Measurements from ENCODE around the gene KRT2.

Gene KRT2

GRCh38 chr12:52698651-52699340 lies 46.8 kb upstream of the KRT2 start:
- no peaks in the 10 kb centered on the region for H3K79me1 ChIP-seq (replicated peaks; ENCODE audit: low read length, poor library complexity, severe bottlenecking)
- no peaks in the 10 kb centered on the region for H3K9me3 ChIP-seq (ENCODE audit: control insufficient read depth, low read length)
- no peak overlapping the region for H2BK15ac ChIP-seq (ENCODE audit: low read depth, poor library complexity, severe bottlenecking)
- no peak overlapping the region for H3K27ac ChIP-seq (ENCODE audit: low read length, poor library complexity, severe bottlenecking)
- H4K91ac ChIP-seq (ENCODE audit: low read length): no peak overlapping the region
- no peak overlapping the region for H2BK5ac ChIP-seq (ENCODE audit: low read depth, low read length, poor library complexity, severe bottlenecking)
- H2BK120ac ChIP-seq (ENCODE audit: low read depth, low read length): no peak overlapping the region
- no peak overlapping the region for H4K8ac ChIP-seq (ENCODE audit: low read length)
- no peak overlapping the region for H2AK5ac ChIP-seq (ENCODE audit: low read length, severe bottlenecking)
- H3K4me1 ChIP-seq (ENCODE audit: control insufficient read depth, insufficient read depth, low read depth, low read length): no peaks in the 10 kb centered on the region
- H2BK12ac ChIP-seq (ENCODE audit: low read length in 2 of 2): no peak overlapping the region
- no peaks in the 10 kb centered on the region for H3K36me3 ChIP-seq (ENCODE audit: control insufficient read depth in 1 of 2, insufficient read depth in 2 of 2, low read depth in 1 of 2, low read length in 2 of 2)
- H3K4me3 ChIP-seq (ENCODE audit: insufficient read depth in 1 of 2, low read depth in 1 of 2, low read length in 2 of 2): no peak overlapping the region
- WGBS: 66% methylated on average over 11 of the region's 11 CpGs
- no peak overlapping the region for H3K23ac ChIP-seq (ENCODE audit: low read length in 2 of 2)
- H2AFZ ChIP-seq (ENCODE audit: low read depth, low read length): no peak overlapping the region
- H3K14ac ChIP-seq (ENCODE audit: low read length in 2 of 2): no peak overlapping the region
- H3K9ac ChIP-seq (ENCODE audit: low read length): no peak overlapping the region
- no peak overlapping the region for H3K4ac ChIP-seq (ENCODE audit: low read depth in 1 of 2, low read length in 2 of 2)
- H3K27me3 ChIP-seq (ENCODE audit: control insufficient read depth in 1 of 2, insufficient read depth in 1 of 2, low read length in 2 of 2): peaks cover 39 to 95% of the 10 kb centered on the region in 2 experiments
- DNase-seq: no peak
- no peak overlapping the region for H3K4me2 ChIP-seq (ENCODE audit: low read length, poor library complexity, severe bottlenecking)
- H3K18ac ChIP-seq (ENCODE audit: low read depth in 1 of 2, low read length in 2 of 2): no peak overlapping the region

- Histone ChIP-seq H2BK5ac (ENCODE audit: low read depth, low read length, poor library complexity, severe bottlenecking) (no peak overlapping the region), H3K4me1 (ENCODE audit: control insufficient read depth, insufficient read depth, low read depth, low read length) (no peaks in the 10 kb centered on the region), H2AFZ (ENCODE audit: low read depth, low read length) (no peak overlapping the region), H3K27ac (ENCODE audit: low read length, poor library complexity, severe bottlenecking) (no peak overlapping the region), H2BK12ac (ENCODE audit: low read length in 2 of 2) (no peak overlapping the region), H2AK5ac (ENCODE audit: low read length, severe bottlenecking) (no peak overlapping the region), H3K27me3 (ENCODE audit: control insufficient read depth in 1 of 2, insufficient read depth in 1 of 2, low read length in 2 of 2) (peaks cover 47 to 92% of the 10 kb centered on the region in 2 experiments), H3K36me3 (ENCODE audit: control insufficient read depth in 1 of 2, insufficient read depth in 2 of 2, low read depth in 1 of 2, low read length in 2 of 2) (no peaks in the 10 kb centered on the region), H3K18ac (ENCODE audit: low read depth in 1 of 2, low read length in 2 of 2) (no peak overlapping the region), H2BK15ac (ENCODE audit: low read depth, poor library complexity, severe bottlenecking) (no peak overlapping the region), H3K4me3 (ENCODE audit: insufficient read depth in 1 of 2, low read depth in 1 of 2, low read length in 2 of 2) (no peak overlapping the region), H3K9me3 (ENCODE audit: control insufficient read depth, low read length) (no peaks in the 10 kb centered on the region), H4K91ac (ENCODE audit: low read length) (no peak overlapping the region), H3K14ac (ENCODE audit: low read length in 2 of 2) (no peak overlapping the region), H3K79me1 (replicated peaks; ENCODE audit: low read length, poor library complexity, severe bottlenecking) (no peaks in the 10 kb centered on the region), H4K8ac (ENCODE audit: low read length) (no peak overlapping the region), H3K9ac (ENCODE audit: low read length) (no peak overlapping the region), H3K23ac (ENCODE audit: low read length in 2 of 2) (no peak overlapping the region), H3K4ac (ENCODE audit: low read depth in 1 of 2, low read length in 2 of 2) (no peak overlapping the region), H3K4me2 (ENCODE audit: low read length, poor library complexity, severe bottlenecking) (no peak overlapping the region), H2BK120ac (ENCODE audit: low read depth, low read length) (no peak overlapping the region)
- DNase-seq: no peak
- 65% methylated on average over 2 of the region's 2 CpGs for WGBS
These were observed 45.1 kb upstream of the KRT2 start for GRCh38 chr12:52697058-52697582.

GRCh38 chr12:52696588-52696987 lies 44.6 kb upstream of the KRT2 start:
- Histone ChIP-seq H3K9ac (ENCODE audit: low read length) (no peak overlapping the region), H3K27me3 (ENCODE audit: control insufficient read depth in 1 of 2, insufficient read depth in 1 of 2, low read length in 2 of 2) (peaks cover 50 to 92% of the 10 kb centered on the region in 2 experiments), H3K14ac (ENCODE audit: low read length in 2 of 2) (no peak overlapping the region), H3K4me3 (ENCODE audit: insufficient read depth in 1 of 2, low read depth in 1 of 2, low read length in 2 of 2) (no peak overlapping the region), H3K4me2 (ENCODE audit: low read length, poor library complexity, severe bottlenecking) (no peak overlapping the region), H3K79me1 (replicated peaks; ENCODE audit: low read length, poor library complexity, severe bottlenecking) (no peaks in the 10 kb centered on the region), H3K23ac (ENCODE audit: low read length in 2 of 2) (no peak overlapping the region), H3K36me3 (ENCODE audit: control insufficient read depth in 1 of 2, insufficient read depth in 2 of 2, low read depth in 1 of 2, low read length in 2 of 2) (no peaks in the 10 kb centered on the region), H2BK120ac (ENCODE audit: low read depth, low read length) (no peak overlapping the region), H4K91ac (ENCODE audit: low read length) (no peak overlapping the region), H4K8ac (ENCODE audit: low read length) (no peak overlapping the region), H3K9me3 (ENCODE audit: control insufficient read depth, low read length) (no peaks in the 10 kb centered on the region), H3K4ac (ENCODE audit: low read depth in 1 of 2, low read length in 2 of 2) (no peak overlapping the region), H2AFZ (ENCODE audit: low read depth, low read length) (no peak overlapping the region), H2BK12ac (ENCODE audit: low read length in 2 of 2) (no peak overlapping the region), H3K27ac (ENCODE audit: low read length, poor library complexity, severe bottlenecking) (no peak overlapping the region), H3K18ac (ENCODE audit: low read depth in 1 of 2, low read length in 2 of 2) (no peak overlapping the region), H3K4me1 (ENCODE audit: control insufficient read depth, insufficient read depth, low read depth, low read length) (no peaks in the 10 kb centered on the region), H2BK15ac (ENCODE audit: low read depth, poor library complexity, severe bottlenecking) (no peak overlapping the region), H2AK5ac (ENCODE audit: low read length, severe bottlenecking) (no peak overlapping the region), H2BK5ac (ENCODE audit: low read depth, low read length, poor library complexity, severe bottlenecking) (no peak overlapping the region)
- no peak for DNase-seq
- WGBS: 50% methylated on average over 1 of the region's 3 CpGs

- Histone ChIP-seq H2AFZ (ENCODE audit: low read depth, low read length) (no peak overlapping the region), H3K18ac (ENCODE audit: low read depth in 1 of 2, low read length in 2 of 2) (no peak overlapping the region), H3K4me3 (ENCODE audit: insufficient read depth in 1 of 2, low read depth in 1 of 2, low read length in 2 of 2) (no peak overlapping the region), H3K36me3 (ENCODE audit: control insufficient read depth in 1 of 2, insufficient read depth in 2 of 2, low read depth in 1 of 2, low read length in 2 of 2) (no peaks in the 10 kb centered on the region), H3K4me1 (ENCODE audit: control insufficient read depth, insufficient read depth, low read depth, low read length) (peaks cover 4% of the 10 kb centered on the region), H3K23ac (ENCODE audit: low read length in 2 of 2) (no peak overlapping the region), H2AK5ac (ENCODE audit: low read length, severe bottlenecking) (no peak overlapping the region), H4K91ac (ENCODE audit: low read length) (no peak overlapping the region), H3K27me3 (ENCODE audit: control insufficient read depth in 1 of 2, insufficient read depth in 1 of 2, low read length in 2 of 2) (peaks cover 56 to 93% of the 10 kb centered on the region in 2 experiments), H2BK15ac (ENCODE audit: low read depth, poor library complexity, severe bottlenecking) (no peak overlapping the region), H2BK5ac (ENCODE audit: low read depth, low read length, poor library complexity, severe bottlenecking) (no peak overlapping the region), H3K9me3 (ENCODE audit: control insufficient read depth, low read length) (no peaks in the 10 kb centered on the region), H3K79me1 (replicated peaks; ENCODE audit: low read length, poor library complexity, severe bottlenecking) (no peaks in the 10 kb centered on the region), H2BK12ac (ENCODE audit: low read length in 2 of 2) (no peak overlapping the region), H3K27ac (ENCODE audit: low read length, poor library complexity, severe bottlenecking) (no peak overlapping the region), H3K4ac (ENCODE audit: low read depth in 1 of 2, low read length in 2 of 2) (no peak overlapping the region), H2BK120ac (ENCODE audit: low read depth, low read length) (no peak overlapping the region), H3K14ac (ENCODE audit: low read length in 2 of 2) (no peak overlapping the region), H3K4me2 (ENCODE audit: low read length, poor library complexity, severe bottlenecking) (no peak overlapping the region), H4K8ac (ENCODE audit: low read length) (no peak overlapping the region), H3K9ac (ENCODE audit: low read length) (no peak overlapping the region)
- 74% methylated on average over 3 of the region's 3 CpGs for WGBS
- no peak for DNase-seq
These were observed 43.0 kb upstream of the KRT2 start for GRCh38 chr12:52695039-52695438.

Measured in mesenchymal stem cell (in vitro differentiated cells and primary cell).